Embryonic facial prominence (tissue), 1 donor: Measurements from ENCODE around the gene MOG.
A peak's percentile ranks its signal among the peaks of the same experiment; 100 is the strongest.

ENCODE experiments used
- DNase-seq: peaks from one replicate; pipeline ENCODE4 v3.0.0-alpha.2; 2016; ENCODE audit errors: extremely low spot score

MOG gene

GRCh38 chr6:29656798-29657197 lies at the start of gene MOG:
TSS of gene MOG (plus strand) at chr6:29657092. CDS start at chr6:29657210, 118 bp downstream.
- DNase-seq, result no peak

- no peak for DNase-seq
Observed at GRCh38 chr6:29608131-29608530, 48.8 kb upstream of the MOG start.

GRCh38 chr6:29610540-29610939 lies 46.4 kb upstream of the MOG start:
- DNase-seq, result no peak

GRCh38 chr6:29611426-29611825 lies 45.5 kb upstream of the MOG start:
- no peak for DNase-seq

GRCh38 chr6:29617782-29618554 lies 38.9 kb upstream of the MOG start:
- no peak for DNase-seq

- no peak for DNase-seq
Observed at GRCh38 chr6:29619578-29620160, 37.2 kb upstream of the MOG start.

GRCh38 chr6:29620630-29621029 lies 36.3 kb upstream of the MOG start:
- DNase-seq, result no peak

GRCh38 chr6:29624520-29624961 lies 32.4 kb upstream of the MOG start:
- no peak for DNase-seq

GRCh38 chr6:29625337-29625930 lies 31.5 kb upstream of the MOG start:
- no peak for DNase-seq

GRCh38 chr6:29626948-29627754 lies 29.7 kb upstream of the MOG start:
- no peak for DNase-seq

GRCh38 chr6:29627755-29628418 lies 29.0 kb upstream of the MOG start:
- DNase-seq, result peak; percentile 76

GRCh38 chr6:29628419-29629281 lies 28.2 kb upstream of the MOG start:
- DNase-seq, result peak; percentile 69

- DNase-seq, result no peak
Observed at GRCh38 chr6:29629571-29629970, 27.3 kb upstream of the MOG start.

GRCh38 chr6:29630315-29630714 lies 26.6 kb upstream of the MOG start:
- DNase-seq, result no peak

- no peak for DNase-seq
Observed at GRCh38 chr6:29631209-29631810, 25.6 kb upstream of the MOG start.

GRCh38 chr6:29631860-29632731 lies 24.8 kb upstream of the MOG start:
- DNase-seq, result no peak

GRCh38 chr6:29632789-29633533 lies 23.9 kb upstream of the MOG start, which contains the start of gene GABBR1:
TSS of gene GABBR1 (minus strand) at chr6:29633183. CDS start at chr6:29632385, 798 bp downstream.
- peak; percentile 92 for DNase-seq

- DNase-seq, result no peak
Observed at GRCh38 chr6:29633534-29633905, 23.4 kb upstream of the MOG start.
